HG02840 (cell line): ENCODE data around the gene DACT2.

Experiments used
- ATAC-seq: cut with Tn5 transposase; IDR thresholded peaks from one replicate; pipeline ENCODE4 v1.9.1; 2021; ENCODE audit warnings: mild to moderate bottlenecking, moderate library complexity, moderate number of reproducible peaks; ENCODE audit not compliant: unreplicated experiment, low FRiP score

The DACT2 gene

GRCh38 chr6:168353041-168353440, 33.5 kb upstream of the DACT2 start:
- no peak for ATAC-seq

- no peak for ATAC-seq
These were observed 32.5 kb upstream of the DACT2 start for GRCh38 chr6:168352096-168352495.

- no peak for ATAC-seq
These were observed 30.2 kb upstream of the DACT2 start for GRCh38 chr6:168349718-168350210.

- ATAC-seq, result no peak
These were observed 28.6 kb upstream of the DACT2 start for GRCh38 chr6:168348186-168348585.

GRCh38 chr6:168347615-168348014, 28.0 kb upstream of the DACT2 start:
- no peak for ATAC-seq

GRCh38 chr6:168347053-168347452, 27.5 kb upstream of the DACT2 start:
- ATAC-seq, result no peak

GRCh38 chr6:168345896-168346754, 26.5 kb upstream of the DACT2 start:
- ATAC-seq, result no peak

GRCh38 chr6:168345266-168345665, 25.7 kb upstream of the DACT2 start:
- no peak for ATAC-seq

GRCh38 chr6:168344338-168344737, 24.8 kb upstream of the DACT2 start:
- ATAC-seq, result no peak

GRCh38 chr6:168343239-168344150, 23.9 kb upstream of the DACT2 start:
- ATAC-seq, result no peak

- ATAC-seq, result no peak
These were observed 23.1 kb upstream of the DACT2 start for GRCh38 chr6:168342636-168343035.

GRCh38 chr6:168341280-168341900, 21.8 kb upstream of the DACT2 start:
- no peak for ATAC-seq

GRCh38 chr6:168340819-168341218, 21.2 kb upstream of the DACT2 start:
- no peak for ATAC-seq

GRCh38 chr6:168338777-168339176, 19.2 kb upstream of the DACT2 start:
- no peak for ATAC-seq

- ATAC-seq, result no peak
These were observed 17.4 kb upstream of the DACT2 start for GRCh38 chr6:168336967-168337366.

- ATAC-seq, result no peak
These were observed 14.4 kb upstream of the DACT2 start for GRCh38 chr6:168333989-168334388.

GRCh38 chr6:168333491-168333890, 13.9 kb upstream of the DACT2 start:
- no peak for ATAC-seq

GRCh38 chr6:168333039-168333438, 13.5 kb upstream of the DACT2 start:
- no peak for ATAC-seq

GRCh38 chr6:168332020-168332419, 12.4 kb upstream of the DACT2 start:
- no peak for ATAC-seq

GRCh38 chr6:168331058-168331457, 11.5 kb upstream of the DACT2 start:
- no peak for ATAC-seq

- no peak for ATAC-seq
These were observed 10.8 kb upstream of the DACT2 start for GRCh38 chr6:168330403-168330802.
